Upper lobe of left lung (tissue), 6 donors: ENCODE results near the gene DNER. TPM values are rescaled to one million over a fixed set of nuclear protein-coding genes. Genes with fewer than 3 reads are reported as not detected.
"Not testable (repeated sequence)": the region's sequence is repeated elsewhere in the genome, so short reads cannot be mapped to it uniquely, and the experiment has no call there.

Experiments
- ATAC-seq, 2 donors: fragments of 200-7000 bp; cut with Tn5 transposase; one replicate each; pipeline ENCODE4 v1.9.1; 2022; ENCODE audit warnings: mild to moderate bottlenecking in 2 of 2, moderate library complexity in 2 of 2; ENCODE audit not compliant: low FRiP score in 2 of 2
- DNase-seq, 2 donors: peaks; one replicate each; pipeline ENCODE4 v3.0.0-alpha.2; 2019 to 2020
- H3K27ac ChIP-seq, 4 donors: fragments of 200-600 bp; sonication (generic); one replicate each; pipeline ENCODE4 v1.5.1; 2016 to 2019
- H3K27me3 ChIP-seq, 4 donors: fragments of 200-600 bp; sonication (generic); one replicate each; pipeline ENCODE4 v1.5.1; 2017 to 2019
- H3K36me3 ChIP-seq, 4 donors: fragments of 200-600 bp; sonication (generic); one replicate each; pipeline ENCODE4 v1.5.1; 2016 to 2019
- H3K4me1 ChIP-seq, 4 donors: fragments of 200-600 bp; sonication (generic); one replicate each; pipeline ENCODE4 v1.5.1; 2018 to 2019
- H3K4me3 ChIP-seq, 4 donors: fragments of 200-600 bp; sonication (generic); one replicate each; pipeline ENCODE4 v1.5.1; 2017 to 2019; ENCODE audit warnings: mild to moderate bottlenecking in 2 of 4, moderate library complexity in 1 of 4
- H3K9me3 ChIP-seq, 4 donors: fragments of 200-600 bp; sonication (generic); one replicate each; pipeline ENCODE4 v1.5.1; 2018 to 2019
- CTCF ChIP-seq, 6 experiments: fragments of 450-650 bp in 4 of 6; fragments of 200-600 bp in 2 of 6; sonication (generic) in 2 of 6; IDR thresholded peaks; one replicate each; pipeline ENCODE4 v1.5.1; 2016 to 2019; ENCODE audit warnings: antibody characterized with exemption in 6 of 6
- EP300 ChIP-seq, 4 donors: sonication (generic); formaldehyde crosslinking; IDR thresholded peaks; one replicate each; pipeline ENCODE4 v1.5.1; 2017; ENCODE audit warnings: antibody characterized with exemption in 4 of 4, control low read depth in 2 of 4
- POLR2A ChIP-seq, 4 donors: fragments of 450-650 bp; IDR thresholded peaks; one replicate each; pipeline ENCODE4 v1.5.1; 2016 to 2017; ENCODE audit warnings: antibody characterized with exemption in 4 of 4, mild to moderate bottlenecking in 2 of 4
- POLR2AphosphoS5 ChIP-seq, 2 donors: sonication (generic); formaldehyde crosslinking; IDR thresholded peaks; one replicate each; pipeline ENCODE4 v1.5.1; 2017; ENCODE audit warnings: antibody characterized with exemption in 2 of 2
- WGBS, 2 donors: methylation state at CpG; one replicate each; pipeline ENCODE4 v1.1.5; 2017 to 2018; 5-methylcytosine and 5-hydroxymethylcytosine counted together
- total RNA-seq, 6 donors: library from RNA; depleted of rRNA in 4 of 6; stranded (reverse); fragments of >200 nt in 4 of 6; gene quantifications; one replicate each; pipeline versions ENCODE4 v1.1.0 to v1.2.1, GENCODE V29; 2016 to 2021
- donor health status: DM: no; HTN: no; CAD: no; lungs with moderate emphysema.
- donor health status: DM: no; HTN: yes; CAD: no; lungs with severe emphysema.

Gene DNER
- total RNA-seq, 6 donors from 2014 or later, result 0.31 to 2.1 (median 0.98) TPM

DNA sequence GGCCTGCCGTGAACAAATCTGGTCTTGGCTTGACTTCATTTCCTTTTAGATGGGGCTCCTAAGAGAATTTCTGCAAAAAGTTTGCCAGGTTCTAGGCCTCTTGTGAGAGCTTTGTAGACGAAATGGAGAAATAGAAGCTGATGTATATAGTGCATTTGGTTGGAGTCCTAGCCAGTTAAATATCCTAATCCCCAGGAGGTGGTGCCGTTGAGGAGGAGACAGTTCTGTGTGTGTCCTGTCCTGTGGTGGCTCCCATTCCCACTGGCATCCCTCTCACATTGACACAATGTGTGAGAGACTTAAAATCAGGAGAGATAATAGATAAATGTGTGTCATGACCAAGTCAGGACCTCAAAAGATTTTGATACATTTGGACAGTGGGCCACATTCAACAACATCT is 34.6 kb upstream of the DNER start:
- Histone ChIP-seq H3K27me3 (no peaks in the 10 kb centered on the region), H3K4me1 (no peaks in the 10 kb centered on the region)
- 84 to 93% methylated on average over 3 of the region's 3 CpGs for WGBS, 2 donors

DNA sequence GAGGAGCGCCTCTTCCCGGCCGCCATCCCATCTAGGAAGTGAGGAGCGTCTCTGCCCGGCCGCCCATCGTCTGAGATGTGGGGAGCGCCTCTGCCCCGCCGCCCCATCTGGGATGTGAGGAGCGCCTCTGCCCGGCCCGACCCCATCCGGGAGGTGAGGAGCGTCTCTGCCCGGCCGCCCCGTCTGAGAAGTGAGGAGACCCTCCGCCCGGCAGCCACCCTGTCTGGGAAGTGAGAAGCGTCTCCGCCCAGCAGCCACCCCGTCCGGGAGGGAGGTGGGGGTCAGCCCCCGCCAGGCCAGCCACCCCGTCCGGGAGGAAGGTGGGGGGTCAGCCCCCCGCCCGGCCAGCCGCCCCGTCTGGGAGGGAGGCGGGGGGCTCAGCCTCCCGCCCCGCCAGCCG is 28.3 kb upstream of the DNER start:
- DNase-seq, result peak in 1 of 2 donors; percentile 60
- H3K27ac ChIP-seq, H3K36me3 ChIP-seq, H3K27me3 ChIP-seq, H3K4me1 ChIP-seq, ATAC-seq, H3K4me3 ChIP-seq: not testable (repeated sequence)
- WGBS, 2 donors, result 100% methylated on average over 5 of the region's 35 CpGs; no CpG with 5 or more reads in 1 of the 2 donors
- H3K9me3 ChIP-seq, result peaks cover 1 to 11% (median 8%) of the 10 kb centered on the region in 4 donors

More for the DNA sequence above, 34.6 kb upstream of the DNER start:
- ATAC-seq (no peak), DNase-seq (no peak)
- Histone ChIP-seq H3K9me3 (no peaks in the 10 kb centered on the region), H3K4me3 (no peak overlapping the region), H3K27ac (no peak overlapping the region), H3K36me3 (no peaks in the 10 kb centered on the region)
- TF ChIP-seq POLR2AphosphoS5 (IDR thresholded peaks at IDR 0.05), result no peak
- TF ChIP-seq EP300 (IDR thresholded peaks at IDR 0.05), result no peak
- TF ChIP-seq POLR2A (IDR thresholded peaks at IDR 0.05), result no peak
- TF ChIP-seq CTCF (IDR thresholded peaks at IDR 0.05), result no peak

GRCh38 chr2:229740279-229740678 is 25.9 kb upstream of the DNER start:
- ATAC-seq (no peak), DNase-seq (no peak)
- Histone ChIP-seq H3K27ac (no peak overlapping the region), H3K9me3 (peaks cover 7 to 20% (median 11%) of the 10 kb centered on the region in 4 donors), H3K4me1 (no peaks in the 10 kb centered on the region), H3K27me3 (no peaks in the 10 kb centered on the region), H3K36me3 (no peaks in the 10 kb centered on the region), H3K4me3 (no peak overlapping the region)
- no peak for TF ChIP-seq POLR2AphosphoS5 (IDR thresholded peaks at IDR 0.05)
- TF ChIP-seq CTCF (IDR thresholded peaks at IDR 0.05), result no peak
- no peak for TF ChIP-seq EP300 (IDR thresholded peaks at IDR 0.05)
- no peak for TF ChIP-seq POLR2A (IDR thresholded peaks at IDR 0.05)
- WGBS, 2 donors, result 84 to 85% methylated on average over 4 of the region's 4 CpGs

- peaks cover 7 to 20% (median 11%) of the 10 kb centered on the region in 4 donors for H3K9me3 ChIP-seq
- H3K4me1 ChIP-seq, result no peaks in the 10 kb centered on the region
- H3K27ac ChIP-seq, result no peak overlapping the region
- 86 to 87% methylated on average over 3 of the region's 3 CpGs for WGBS, 2 donors
- no peak for DNase-seq
- no peaks in the 10 kb centered on the region for H3K27me3 ChIP-seq
- TF ChIP-seq POLR2A (IDR thresholded peaks at IDR 0.05) (no peak), CTCF (IDR thresholded peaks at IDR 0.05) (no peak), POLR2AphosphoS5 (IDR thresholded peaks at IDR 0.05) (no peak), EP300 (IDR thresholded peaks at IDR 0.05) (no peak)
- ATAC-seq, result no peak
- no peaks in the 10 kb centered on the region for H3K36me3 ChIP-seq
- H3K4me3 ChIP-seq, result no peak overlapping the region
These were observed 23.8 kb upstream of the DNER start for GRCh38 chr2:229738024-229738625.

- Histone ChIP-seq H3K36me3 (no peaks in the 10 kb centered on the region), H3K4me3 (no peak overlapping the region), H3K9me3 (peaks cover 7 to 20% (median 11%) of the 10 kb centered on the region in 4 donors), H3K4me1 (no peaks in the 10 kb centered on the region), H3K27me3 (no peaks in the 10 kb centered on the region), H3K27ac (no peak overlapping the region)
- 63 to 70% methylated on average over 1 of the region's 1 CpG for WGBS, 2 donors
- no peak for DNase-seq
- no peak for ATAC-seq
- TF ChIP-seq EP300 (IDR thresholded peaks at IDR 0.05), result no peak
These were observed 20.1 kb upstream of the DNER start for GRCh38 chr2:229734410-229734809.

GRCh38 chr2:229733611-229734245 is 19.4 kb upstream of the DNER start:
- no peak overlapping the region for H3K4me3 ChIP-seq
- H3K36me3 ChIP-seq, result no peaks in the 10 kb centered on the region
- ATAC-seq, result no peak
- no peaks in the 10 kb centered on the region for H3K27me3 ChIP-seq
- WGBS, 2 donors, result 67 to 71% methylated on average over 6 of the region's 6 CpGs
- H3K4me1 ChIP-seq, result no peaks in the 10 kb centered on the region
- no peak overlapping the region for H3K27ac ChIP-seq
- TF ChIP-seq POLR2A (IDR thresholded peaks at IDR 0.05) (no peak), CTCF (IDR thresholded peaks at IDR 0.05) (no peak), EP300 (IDR thresholded peaks at IDR 0.05) (no peak), POLR2AphosphoS5 (IDR thresholded peaks at IDR 0.05) (no peak)
- peaks cover 7 to 20% (median 11%) of the 10 kb centered on the region in 4 donors for H3K9me3 ChIP-seq
- DNase-seq, result no peak
